Activated CD4-positive, CD25-positive, alpha-beta regulatory T cell (primary cell): Measurements from ENCODE around the gene PCDHA1.
"Not testable (repeated sequence)": the region's sequence is repeated elsewhere in the genome, so short reads cannot be mapped to it uniquely, and the experiment has no call there.

Experiments
- DNase-seq, 4 experiments: peaks; one replicate each; lab custom pipeline; 2025; lab: John Stamatoyannopoulos, UW

Gene PCDHA1

GRCh38 chr5:140808241-140808888 is 22.4 kb downstream of the PCDHA1 start:
- DNase-seq, result not testable (repeated sequence)

DNA sequence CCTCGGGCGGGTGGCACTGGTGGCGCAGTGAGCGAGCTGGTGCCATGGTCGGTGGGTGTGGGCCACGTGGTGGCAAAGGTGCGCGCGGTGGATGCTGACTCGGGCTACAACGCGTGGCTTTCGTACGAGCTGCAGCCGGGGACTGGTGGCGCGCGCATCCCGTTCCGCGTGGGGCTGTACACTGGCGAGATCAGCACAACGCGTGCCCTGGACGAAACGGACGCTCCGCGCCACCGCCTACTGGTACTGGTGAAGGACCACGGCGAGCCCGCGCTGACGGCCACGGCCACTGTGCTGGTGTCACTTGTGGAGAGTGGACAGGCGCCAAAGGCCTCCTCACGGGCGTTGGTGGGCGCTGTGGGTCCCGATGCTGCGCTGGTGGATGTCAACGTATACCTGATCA is 22.9 kb downstream of the PCDHA1 start:
- DNase-seq, result no peak

DNA sequence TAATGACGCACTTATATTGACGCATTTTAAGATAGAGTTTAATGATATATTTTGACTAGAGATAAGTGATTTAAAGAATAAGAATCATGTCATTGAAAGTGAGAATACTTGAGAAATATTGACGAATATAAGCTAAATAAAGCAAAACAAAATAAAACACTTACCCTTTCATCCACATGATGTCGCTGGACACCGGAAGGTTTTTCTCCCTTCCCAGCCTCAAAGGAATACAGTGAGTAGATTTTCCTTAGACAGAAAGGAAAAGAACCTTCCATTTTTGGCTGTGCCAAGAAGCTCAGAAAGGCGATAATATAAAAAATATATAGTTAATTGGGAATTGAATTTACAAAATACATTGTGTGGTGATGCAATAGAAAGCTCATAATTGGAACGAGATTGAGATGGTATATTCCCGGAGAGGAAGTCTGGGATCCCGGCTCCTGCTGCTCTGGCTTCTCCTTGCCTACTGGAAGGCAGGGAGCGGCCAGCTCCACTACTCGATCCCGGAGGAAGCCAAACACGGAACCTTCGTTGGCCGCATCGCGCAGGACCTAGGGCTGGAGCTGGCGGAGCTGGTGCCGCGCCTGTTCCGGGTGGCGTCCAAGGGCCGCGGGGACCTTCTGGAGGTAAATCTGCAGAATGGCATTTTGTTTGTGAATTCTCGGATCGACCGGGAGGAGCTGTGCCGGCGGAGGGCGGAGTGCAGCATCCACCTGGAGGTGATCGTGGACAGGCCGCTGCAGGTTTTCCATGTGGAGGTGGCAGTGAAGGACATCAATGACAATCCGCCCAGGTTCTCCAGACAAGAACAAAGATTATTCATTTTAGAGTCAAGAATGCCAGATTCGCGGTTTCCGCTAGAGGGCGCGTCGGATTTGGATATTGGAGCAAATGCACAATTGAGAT is 35.7 kb downstream of the PCDHA1 start, which contains the start of gene PCDHA5:
Gene PCDHA5 (plus strand): TSS at position 239 of the 906 bp plus-strand sequence.
- no peak for DNase-seq

GRCh38 chr5:140822281-140822629 is 36.3 kb downstream of the PCDHA1 start:
- no peak for DNase-seq

- DNase-seq, result not testable (repeated sequence)
Measured at GRCh38 chr5:140822969-140823368, 37.0 kb downstream of the PCDHA1 start.

GRCh38 chr5:140823475-140823874 is 37.5 kb downstream of the PCDHA1 start:
- DNase-seq, result no peak

GRCh38 chr5:140827704-140828361 is 41.9 kb downstream of the PCDHA1 start, which contains the start of gene PCDHA6:
Gene PCDHA6, plus strand, starts transcription at chr5:140827960. Its CDS starts 132 bp downstream, at chr5:140828092.
- no peak for DNase-seq

DNA sequence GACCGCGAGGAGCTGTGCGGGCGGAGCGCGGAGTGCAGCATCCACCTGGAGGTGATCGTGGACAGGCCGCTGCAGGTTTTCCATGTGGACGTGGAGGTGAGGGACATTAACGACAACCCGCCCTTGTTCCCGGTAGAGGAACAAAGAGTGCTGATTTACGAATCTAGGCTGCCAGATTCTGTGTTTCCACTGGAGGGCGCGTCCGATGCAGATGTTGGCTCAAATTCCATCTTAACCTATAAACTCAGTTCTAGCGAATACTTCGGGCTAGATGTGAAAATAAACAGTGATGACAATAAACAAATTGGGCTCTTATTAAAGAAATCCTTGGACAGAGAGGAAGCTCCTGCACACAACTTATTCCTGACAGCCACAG is 42.4 kb downstream of the PCDHA1 start:
- DNase-seq, result no peak

DNA sequence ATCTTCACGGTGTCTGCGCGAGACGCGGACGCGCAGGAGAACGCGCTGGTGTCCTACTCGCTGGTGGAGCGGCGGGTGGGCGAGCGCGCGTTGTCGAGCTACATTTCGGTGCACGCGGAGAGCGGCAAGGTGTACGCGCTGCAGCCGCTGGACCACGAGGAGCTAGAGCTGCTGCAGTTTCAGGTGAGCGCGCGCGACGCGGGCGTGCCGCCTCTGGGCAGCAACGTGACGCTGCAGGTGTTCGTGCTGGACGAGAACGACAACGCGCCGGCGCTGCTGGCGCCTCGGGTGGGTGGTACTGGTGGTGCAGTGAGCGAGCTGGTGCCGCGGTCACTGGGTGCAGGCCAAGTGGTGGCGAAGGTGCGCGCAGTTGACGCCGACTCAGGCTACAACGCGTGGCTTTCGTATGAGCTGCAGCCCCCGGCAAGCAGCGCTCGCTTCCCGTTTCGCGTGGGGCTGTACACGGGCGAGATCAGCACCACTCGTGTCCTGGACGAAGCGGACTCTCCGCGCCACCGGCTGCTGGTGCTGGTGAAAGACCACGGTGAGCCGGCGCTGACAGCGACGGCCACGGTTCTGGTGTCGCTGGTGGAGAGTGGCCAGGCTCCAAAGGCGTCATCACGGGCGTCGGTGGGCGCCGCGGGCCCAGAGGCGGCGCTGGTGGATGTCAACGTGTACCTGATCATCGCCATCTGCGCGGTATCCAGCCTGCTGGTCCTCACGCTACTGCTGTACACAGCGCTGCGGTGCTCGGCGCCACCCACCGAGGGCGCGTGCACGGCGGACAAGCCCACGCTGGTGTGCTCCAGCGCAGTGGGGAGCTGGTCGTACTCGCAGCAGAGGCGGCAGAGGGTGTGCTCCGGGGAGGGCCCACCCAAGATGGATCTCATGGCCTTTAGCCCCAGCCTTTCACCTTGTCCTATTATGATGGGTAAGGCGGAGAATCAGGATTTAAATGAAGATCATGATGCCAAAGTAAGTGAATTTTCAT is 43.9 kb downstream of the PCDHA1 start:
- not testable (repeated sequence) for DNase-seq

- DNase-seq, result no peak
Measured at GRCh38 chr5:140833993-140834392, 48.1 kb downstream of the PCDHA1 start, which contains the start of gene PCDHA7. Gene PCDHA7, plus strand, starts transcription at chr5:140834269. Its CDS starts 115 bp downstream, at chr5:140834384.

DNA sequence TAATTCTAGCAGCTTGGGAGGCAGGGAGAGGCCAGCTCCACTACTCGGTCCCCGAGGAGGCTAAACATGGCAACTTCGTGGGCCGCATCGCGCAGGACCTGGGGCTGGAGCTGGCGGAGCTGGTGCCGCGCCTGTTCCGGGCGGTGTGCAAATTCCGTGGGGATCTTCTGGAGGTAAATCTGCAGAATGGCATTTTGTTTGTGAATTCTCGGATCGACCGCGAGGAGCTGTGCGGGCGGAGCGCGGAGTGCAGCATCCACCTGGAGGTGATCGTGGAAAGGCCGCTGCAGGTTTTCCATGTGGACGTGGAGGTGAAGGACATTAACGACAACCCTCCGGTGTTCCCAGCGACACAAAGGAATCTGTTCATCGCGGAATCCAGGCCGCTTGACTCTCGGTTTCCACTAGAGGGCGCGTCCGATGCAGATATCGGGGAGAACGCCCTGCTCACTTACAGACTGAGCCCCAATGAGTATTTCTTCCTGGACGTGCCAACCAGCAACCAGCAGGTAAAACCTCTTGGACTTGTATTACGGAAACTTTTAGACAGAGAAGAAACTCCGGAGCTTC is 48.6 kb downstream of the PCDHA1 start:
- not testable (repeated sequence) for DNase-seq

DNA sequence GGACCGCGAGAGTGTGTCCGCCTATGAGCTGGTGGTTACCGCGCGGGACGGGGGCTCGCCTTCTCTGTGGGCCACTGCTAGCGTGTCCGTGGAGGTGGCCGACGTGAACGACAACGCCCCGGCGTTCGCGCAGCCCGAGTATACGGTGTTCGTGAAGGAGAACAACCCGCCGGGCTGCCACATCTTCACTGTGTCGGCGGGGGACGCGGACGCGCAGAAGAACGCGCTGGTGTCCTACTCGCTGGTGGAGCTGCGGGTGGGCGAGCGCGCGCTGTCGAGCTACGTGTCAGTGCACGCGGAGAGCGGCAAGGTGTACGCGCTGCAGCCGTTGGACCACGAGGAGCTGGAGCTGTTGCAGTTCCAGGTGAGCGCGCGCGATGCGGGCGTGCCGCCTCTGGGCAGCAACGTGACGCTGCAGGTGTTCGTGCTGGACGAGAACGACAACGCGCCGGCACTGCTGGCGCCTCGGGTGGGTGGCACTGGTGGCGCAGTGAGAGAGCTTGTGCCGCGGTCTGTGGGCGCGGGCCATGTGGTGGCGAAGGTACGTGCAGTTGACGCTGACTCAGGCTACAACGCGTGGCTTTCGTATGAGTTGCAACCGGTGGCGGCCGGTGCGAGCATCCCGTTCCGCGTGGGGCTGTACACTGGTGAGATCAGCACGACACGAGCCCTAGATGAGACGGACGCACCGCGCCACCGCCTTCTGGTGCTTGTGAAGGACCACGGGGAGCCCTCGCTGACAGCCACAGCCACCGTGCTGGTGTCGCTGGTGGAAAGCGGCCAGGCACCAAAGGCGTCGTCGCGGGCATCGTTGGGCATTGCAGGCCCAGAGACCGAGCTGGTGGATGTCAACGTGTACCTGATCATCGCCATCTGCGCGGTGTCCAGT is 49.9 kb downstream of the PCDHA1 start:
- no peak for DNase-seq

DNA sequence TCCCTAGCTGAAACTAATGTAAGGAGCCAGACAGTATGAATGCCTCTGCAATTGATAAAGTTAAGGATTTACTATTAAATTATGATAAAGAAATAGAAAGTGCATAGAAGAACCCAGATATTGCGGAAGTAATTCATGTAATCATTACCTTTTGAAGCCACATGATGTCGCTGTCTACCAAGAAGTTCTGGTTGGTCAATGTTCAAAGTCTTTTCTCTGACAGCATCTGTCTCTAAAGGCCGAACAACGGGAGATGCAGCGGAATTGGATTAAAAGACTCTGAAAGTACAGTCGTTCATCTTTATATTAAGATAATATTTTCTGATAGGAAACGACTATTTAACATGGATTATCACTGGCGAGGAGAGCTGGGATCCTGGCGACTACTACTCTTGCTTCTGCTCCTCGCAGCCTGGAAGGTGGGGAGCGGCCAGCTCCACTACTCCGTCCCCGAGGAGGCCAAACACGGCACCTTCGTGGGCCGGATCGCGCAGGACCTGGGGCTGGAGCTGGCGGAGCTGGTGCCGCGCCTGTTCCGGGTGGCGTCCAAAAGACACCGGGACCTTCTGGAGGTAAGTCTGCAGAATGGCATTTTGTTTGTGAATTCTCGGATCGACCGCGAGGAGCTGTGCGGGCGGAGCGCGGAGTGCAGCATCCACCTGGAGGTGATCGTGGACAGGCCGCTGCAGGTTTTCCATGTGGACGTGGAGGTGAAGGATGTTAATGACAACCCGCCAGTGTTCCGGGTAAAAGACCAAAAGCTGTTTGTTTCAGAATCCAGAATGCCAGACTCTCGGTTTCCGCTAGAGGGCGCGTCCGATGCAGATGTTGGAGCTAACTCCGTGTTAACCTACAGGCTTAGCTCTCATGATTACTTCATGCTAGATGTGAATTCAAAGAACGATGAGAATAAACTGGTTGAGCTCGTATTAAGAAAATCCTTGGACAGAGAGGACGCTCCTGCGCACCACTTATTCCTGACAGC is 55.3 kb downstream of the PCDHA1 start, which contains the start of gene PCDHA8:
Gene PCDHA8 (plus strand): TSS at position 210 of the 985 bp plus-strand sequence. CDS start 135 bp downstream, at position 345.
- DNase-seq, result no peak

DNA sequence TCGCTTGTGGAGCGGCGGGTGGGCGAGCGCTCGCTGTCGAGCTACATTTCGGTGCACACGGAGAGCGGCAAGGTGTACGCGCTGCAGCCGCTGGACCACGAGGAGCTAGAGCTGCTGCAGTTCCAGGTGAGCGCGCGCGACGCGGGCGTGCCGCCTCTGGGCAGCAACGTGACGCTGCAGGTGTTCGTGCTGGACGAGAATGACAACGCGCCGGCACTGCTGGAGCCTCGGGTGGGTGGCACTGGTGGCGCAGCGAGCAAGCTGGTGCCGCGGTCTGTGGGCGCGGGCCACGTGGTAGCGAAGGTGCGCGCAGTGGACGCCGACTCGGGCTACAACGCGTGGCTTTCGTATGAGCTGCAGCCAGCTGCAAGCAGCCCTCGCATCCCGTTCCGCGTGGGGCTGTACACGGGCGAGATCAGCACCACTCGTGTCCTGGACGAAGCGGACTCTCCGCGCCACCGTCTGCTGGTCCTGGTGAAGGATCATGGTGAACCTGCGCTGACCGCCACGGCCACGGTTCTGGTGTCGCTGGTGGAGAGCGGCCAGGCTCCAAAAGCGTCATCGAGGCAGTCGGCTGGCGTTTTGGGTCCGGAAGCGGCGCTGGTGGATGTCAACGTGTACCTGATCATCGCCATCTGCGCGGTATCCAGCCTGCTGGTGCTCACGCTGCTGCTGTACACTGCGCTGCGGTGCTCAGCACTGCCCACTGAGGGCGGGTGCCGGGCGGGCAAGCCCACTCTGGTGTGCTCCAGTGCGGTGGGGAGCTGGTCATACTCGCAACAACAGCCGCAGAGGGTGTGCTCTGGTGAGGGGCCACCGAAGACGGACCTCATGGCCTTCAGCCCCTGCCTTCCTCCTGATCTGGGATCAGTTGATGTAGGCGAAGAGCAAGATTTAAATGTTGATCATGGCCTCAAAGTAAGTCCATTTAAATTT is 57.1 kb downstream of the PCDHA1 start:
- no peak for DNase-seq

DNA sequence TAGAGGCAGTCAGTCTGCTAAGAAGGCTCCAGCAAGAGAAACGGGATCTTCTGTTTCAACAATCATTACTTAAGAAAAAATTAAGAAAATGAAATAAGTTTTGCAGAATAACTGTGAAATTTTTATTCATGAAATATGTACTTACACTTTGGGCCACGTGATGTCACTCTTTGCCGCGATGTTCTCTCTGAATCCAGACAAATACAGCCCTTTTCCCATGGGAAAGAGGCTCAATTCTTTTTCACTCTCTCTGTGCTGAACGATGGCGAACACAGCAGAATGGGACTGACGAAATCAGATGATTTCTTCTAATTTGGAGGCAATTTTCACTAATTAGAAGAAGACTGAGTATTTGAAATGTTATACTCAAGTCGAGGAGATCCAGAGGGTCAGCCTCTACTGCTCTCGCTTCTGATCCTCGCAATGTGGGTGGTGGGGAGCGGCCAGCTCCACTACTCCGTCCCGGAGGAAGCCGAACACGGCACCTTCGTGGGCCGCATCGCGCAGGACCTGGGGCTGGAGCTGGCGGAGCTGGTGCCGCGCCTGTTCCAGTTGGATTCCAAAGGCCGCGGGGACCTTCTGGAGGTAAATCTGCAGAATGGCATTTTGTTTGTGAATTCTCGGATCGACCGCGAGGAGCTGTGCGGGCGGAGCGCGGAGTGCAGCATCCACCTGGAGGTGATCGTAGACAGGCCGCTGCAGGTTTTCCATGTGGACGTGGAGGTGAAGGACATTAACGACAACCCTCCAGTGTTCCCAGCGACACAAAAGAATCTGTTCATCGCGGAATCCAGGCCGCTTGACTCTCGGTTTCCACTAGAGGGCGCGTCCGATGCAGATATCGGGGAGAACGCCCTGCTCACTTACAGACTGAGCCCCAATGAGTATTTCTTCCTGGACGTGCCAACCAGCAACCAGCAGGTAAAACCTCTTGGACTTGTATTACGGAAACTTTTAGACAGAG is 62.5 kb downstream of the PCDHA1 start, which contains the start of gene PCDHA9:
Gene PCDHA9 (plus strand): TSS at position 244 of the 964 bp plus-strand sequence. CDS start 114 bp downstream, at position 358.
- not testable (repeated sequence) for DNase-seq
